ENCODE data around the gene PRR14. TPM values are rescaled to one million over a fixed set of nuclear protein-coding genes. Genes with fewer than 3 reads are reported as not detected.

Gene PRR14
- total RNA-seq (10 to 100 TPM in 1 of 2 donors, 1 to 10 TPM in 1; 6.3 to 19.8 TPM), polyA plus RNA-seq (ENCODE audit: insufficient read length in 2 of 2) (10 to 100 TPM; 60.2 to 65.1 TPM)
- long read RNA-seq, donor 1, partial matches to known transcripts, result 0 of 11 reads
- long read RNA-seq, donor 1, other reads (novel, unspliced or antisense), result 0 of 11 reads
- long read RNA-seq, donor 2, partial matches to known transcripts, result 6 of 9 reads
- long read RNA-seq, donor 2, other reads (novel, unspliced or antisense), result 0 of 9 reads
- long read RNA-seq, donor 3, partial matches to known transcripts, result 6 of 11 reads
- long read RNA-seq, donor 3, other reads (novel, unspliced or antisense), result 0 of 11 reads
- long read RNA-seq, donor 4, partial matches to known transcripts, result 0 of 6 reads
- long read RNA-seq, donor 4, other reads (novel, unspliced or antisense), result 0 of 6 reads

DNA sequence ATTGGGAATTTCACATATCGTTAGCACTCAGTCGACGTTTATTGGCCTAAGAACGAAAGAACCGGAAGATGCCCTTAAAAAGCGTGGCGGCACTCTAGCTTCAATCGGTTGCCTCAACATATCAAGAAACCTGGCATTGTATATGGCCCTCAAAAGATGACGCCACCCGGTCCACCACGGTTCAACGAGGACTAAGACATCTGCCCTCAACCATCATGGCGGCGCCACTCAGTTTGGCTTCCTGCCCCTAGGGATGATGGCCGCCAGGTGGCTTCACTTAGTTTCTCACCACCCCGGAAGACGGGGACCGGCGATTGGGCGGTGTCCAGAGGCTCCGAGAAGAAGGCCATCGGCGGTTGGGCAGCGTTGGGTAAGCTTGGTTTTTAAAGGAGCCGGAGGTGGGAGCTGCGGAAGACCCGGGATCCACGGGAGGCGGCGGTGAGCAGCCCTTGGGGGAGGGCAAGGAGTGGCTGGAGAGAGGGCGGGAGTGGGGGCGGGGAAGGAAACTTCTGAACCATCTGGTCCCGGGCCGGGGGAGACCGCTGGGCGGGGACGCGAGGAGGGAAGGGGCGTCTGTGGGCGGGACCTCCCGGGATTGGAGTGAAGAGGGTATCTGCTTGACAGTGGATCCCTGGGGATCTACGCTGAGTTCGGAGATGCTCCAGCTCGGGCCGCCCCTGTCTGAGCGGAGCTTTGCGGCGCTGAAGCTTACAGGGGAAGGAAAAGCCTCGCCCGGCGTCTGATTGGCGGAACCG is at the start of gene PRR14:
TSS of gene PRR14 (plus strand) at position 592 of the 755 bp plus-strand sequence. CDS start 686 bp downstream, outside the sequence.
- peak; percentile 98 to 100 (median 100) for DNase-seq (ENCODE audit: low read depth in 4 of 6, low spot score in 6 of 6)
- H3K27ac ChIP-seq (ENCODE audit: low read depth, low read length), result peak within 1 kb of the TSS; percentile 94
- no peaks in the 10 kb centered on the region for H3K9me3 ChIP-seq (ENCODE audit: control insufficient read depth, insufficient read depth, low read length)
- peaks cover 27% of the 10 kb centered on the region for H3K4me1 ChIP-seq (ENCODE audit: control insufficient read depth, insufficient read depth, low read length)
- H3K27me3 ChIP-seq (ENCODE audit: control insufficient read depth, insufficient read depth, low read length), result peaks cover 3% of the 10 kb centered on the region
- H3K4me3 ChIP-seq (ENCODE audit: low read depth, low read length), result peak within 1 kb of the TSS; percentile 95
- WGBS (ENCODE audit: insufficient coverage), result under 1% methylated on average over 53 of the region's 53 CpGs
- H3K36me3 ChIP-seq (ENCODE audit: control insufficient read depth, insufficient read depth, low read length), result peaks cover 35% of the 10 kb centered on the region

- Histone ChIP-seq H3K27ac (ENCODE audit: low read depth, low read length) (no peak overlapping the region), H3K4me3 (ENCODE audit: low read depth, low read length) (no peak overlapping the region), H3K4me1 (ENCODE audit: control insufficient read depth, insufficient read depth, low read length) (peaks cover 6% of the 10 kb centered on the region), H3K36me3 (ENCODE audit: control insufficient read depth, insufficient read depth, low read length) (peaks cover 36% of the 10 kb centered on the region), H3K27me3 (ENCODE audit: control insufficient read depth, insufficient read depth, low read length) (no peaks in the 10 kb centered on the region), H3K9me3 (ENCODE audit: control insufficient read depth, insufficient read depth, low read length) (no peaks in the 10 kb centered on the region)
- DNase-seq (ENCODE audit: low read depth in 4 of 6, low spot score in 6 of 6), result no peak
- WGBS (ENCODE audit: insufficient coverage), result 100% methylated on average over 1 of the region's 4 CpGs
Measured at GRCh38 chr16:30601966-30602365, 48.8 kb upstream of the PRR14 start.

DNA sequence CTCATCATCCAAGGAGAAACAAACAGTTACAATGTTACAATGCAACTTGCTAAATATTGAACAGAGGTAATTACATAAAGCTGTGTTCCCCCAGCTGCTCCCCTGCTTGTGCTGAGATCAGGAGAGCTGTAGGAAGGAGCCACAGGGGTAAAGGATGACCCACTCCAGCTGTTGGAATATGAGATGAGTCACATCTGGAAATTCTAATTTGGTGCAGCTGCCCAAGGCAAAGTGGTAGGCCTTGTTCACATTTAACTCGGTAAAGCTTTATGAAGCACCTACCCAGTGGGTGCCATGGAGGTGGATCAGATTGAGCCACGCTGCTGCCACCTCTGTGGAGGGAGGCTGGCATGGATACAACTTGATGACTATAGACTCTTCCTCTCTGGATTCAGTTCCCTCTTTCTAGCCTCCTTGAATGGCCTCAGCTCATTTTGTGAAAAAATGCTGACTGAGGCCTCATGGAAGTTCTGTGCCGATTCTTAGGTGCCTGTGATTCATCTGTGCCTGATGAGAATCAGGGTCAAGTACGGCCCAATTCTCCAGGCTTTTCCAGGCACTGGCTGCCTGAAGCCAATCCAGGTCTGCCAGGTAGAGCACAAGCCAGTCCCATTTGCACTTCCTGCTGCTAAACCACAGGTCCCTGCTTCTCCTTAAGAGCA is 48.0 kb upstream of the PRR14 start:
- no peaks in the 10 kb centered on the region for H3K27me3 ChIP-seq (ENCODE audit: control insufficient read depth, insufficient read depth, low read length)
- H3K27ac ChIP-seq (ENCODE audit: low read depth, low read length), result no peak overlapping the region
- WGBS (ENCODE audit: insufficient coverage), result 75% methylated on average over 3 of the region's 4 CpGs
- DNase-seq (ENCODE audit: low read depth in 4 of 6, low spot score in 6 of 6), result no peak
- peaks cover 6% of the 10 kb centered on the region for H3K4me1 ChIP-seq (ENCODE audit: control insufficient read depth, insufficient read depth, low read length)
- no peak overlapping the region for H3K4me3 ChIP-seq (ENCODE audit: low read depth, low read length)
- no peaks in the 10 kb centered on the region for H3K9me3 ChIP-seq (ENCODE audit: control insufficient read depth, insufficient read depth, low read length)
- peaks cover 44% of the 10 kb centered on the region for H3K36me3 ChIP-seq (ENCODE audit: control insufficient read depth, insufficient read depth, low read length)

GRCh38 chr16:30603945-30604315 is 46.8 kb upstream of the PRR14 start:
- Histone ChIP-seq H3K4me3 (ENCODE audit: low read depth, low read length) (no peak overlapping the region), H3K9me3 (ENCODE audit: control insufficient read depth, insufficient read depth, low read length) (no peaks in the 10 kb centered on the region), H3K27ac (ENCODE audit: low read depth, low read length) (no peak overlapping the region), H3K27me3 (ENCODE audit: control insufficient read depth, insufficient read depth, low read length) (no peaks in the 10 kb centered on the region), H3K4me1 (ENCODE audit: control insufficient read depth, insufficient read depth, low read length) (peaks cover 9% of the 10 kb centered on the region), H3K36me3 (ENCODE audit: control insufficient read depth, insufficient read depth, low read length) (peaks cover 50% of the 10 kb centered on the region)
- no peak for DNase-seq (ENCODE audit: low read depth in 4 of 6, low spot score in 6 of 6)
- 93% methylated on average over 7 of the region's 7 CpGs for WGBS (ENCODE audit: insufficient coverage)

GRCh38 chr16:30604316-30604947 is 46.3 kb upstream of the PRR14 start:
- peaks cover 11% of the 10 kb centered on the region for H3K4me1 ChIP-seq (ENCODE audit: control insufficient read depth, insufficient read depth, low read length)
- WGBS (ENCODE audit: insufficient coverage), result 92% methylated on average over 49 of the region's 49 CpGs
- no peak overlapping the region for H3K27ac ChIP-seq (ENCODE audit: low read depth, low read length)

DNA sequence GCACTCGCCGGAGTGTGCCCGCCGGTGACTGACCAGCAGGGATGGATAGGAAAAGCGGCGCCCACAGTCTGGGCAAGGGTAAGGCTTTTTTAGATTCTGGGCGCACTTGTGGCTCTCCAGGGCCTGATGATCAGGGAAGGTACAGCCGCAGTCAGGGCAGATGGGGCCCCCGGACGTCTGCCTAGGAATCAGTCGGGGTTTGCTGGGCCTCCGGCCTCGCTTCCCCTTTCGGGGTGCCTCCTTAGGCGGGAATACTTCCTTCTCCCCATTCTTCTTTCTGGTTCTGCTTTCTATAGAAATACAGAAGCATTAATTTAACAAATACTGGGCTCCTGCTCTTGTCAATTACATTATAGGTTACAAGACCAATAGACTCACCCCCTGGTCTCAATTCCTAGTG is 45.6 kb upstream of the PRR14 start:
- H3K4me1 ChIP-seq (ENCODE audit: control insufficient read depth, insufficient read depth, low read length), result peaks cover 11% of the 10 kb centered on the region
- peaks cover 50% of the 10 kb centered on the region for H3K36me3 ChIP-seq (ENCODE audit: control insufficient read depth, insufficient read depth, low read length)
- H3K9me3 ChIP-seq (ENCODE audit: control insufficient read depth, insufficient read depth, low read length), result no peaks in the 10 kb centered on the region
- no peak overlapping the region for H3K27ac ChIP-seq (ENCODE audit: low read depth, low read length)
- no peak for DNase-seq (ENCODE audit: low read depth in 4 of 6, low spot score in 6 of 6)
- H3K4me3 ChIP-seq (ENCODE audit: low read depth, low read length), result no peak overlapping the region
- H3K27me3 ChIP-seq (ENCODE audit: control insufficient read depth, insufficient read depth, low read length), result no peaks in the 10 kb centered on the region
- WGBS (ENCODE audit: insufficient coverage), result 94% methylated on average over 12 of the region's 15 CpGs

More at GRCh38 chr16:30604316-30604947, 46.3 kb upstream of the PRR14 start:
- Histone ChIP-seq H3K4me3 (ENCODE audit: low read depth, low read length) (no peak overlapping the region), H3K27me3 (ENCODE audit: control insufficient read depth, insufficient read depth, low read length) (no peaks in the 10 kb centered on the region), H3K36me3 (ENCODE audit: control insufficient read depth, insufficient read depth, low read length) (peaks cover 50% of the 10 kb centered on the region), H3K9me3 (ENCODE audit: control insufficient read depth, insufficient read depth, low read length) (no peaks in the 10 kb centered on the region)
- DNase-seq (ENCODE audit: low read depth in 4 of 6, low spot score in 6 of 6), result no peak

DNA sequence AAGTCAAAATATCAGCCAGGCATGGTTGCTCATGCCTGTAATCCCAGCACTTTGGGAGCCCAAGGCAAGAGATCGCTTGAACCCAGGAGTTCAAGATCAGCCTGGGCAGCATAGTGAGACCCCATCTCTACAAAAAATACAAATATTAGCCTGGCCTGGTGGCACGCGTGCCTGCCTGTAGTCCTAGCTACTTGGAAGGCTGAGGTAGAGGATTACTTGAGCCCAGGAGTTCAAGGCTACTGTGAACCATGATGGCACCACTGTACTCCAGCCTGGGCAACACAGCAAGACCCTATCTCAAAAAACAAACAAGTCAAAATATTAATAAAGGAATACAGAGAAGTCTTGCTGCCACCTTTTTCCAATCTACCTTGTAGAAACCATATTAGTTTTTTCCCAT is 44.8 kb upstream of the PRR14 start:
- no peak overlapping the region for H3K27ac ChIP-seq (ENCODE audit: low read depth, low read length)
- no peak overlapping the region for H3K4me3 ChIP-seq (ENCODE audit: low read depth, low read length)
- H3K9me3 ChIP-seq (ENCODE audit: control insufficient read depth, insufficient read depth, low read length), result no peaks in the 10 kb centered on the region
- 86% methylated on average over 2 of the region's 3 CpGs for WGBS (ENCODE audit: insufficient coverage)
- peaks cover 18% of the 10 kb centered on the region for H3K4me1 ChIP-seq (ENCODE audit: control insufficient read depth, insufficient read depth, low read length)
- no peak for DNase-seq (ENCODE audit: low read depth in 4 of 6, low spot score in 6 of 6)
- peaks cover 50% of the 10 kb centered on the region for H3K36me3 ChIP-seq (ENCODE audit: control insufficient read depth, insufficient read depth, low read length)
- H3K27me3 ChIP-seq (ENCODE audit: control insufficient read depth, insufficient read depth, low read length), result no peaks in the 10 kb centered on the region

DNA sequence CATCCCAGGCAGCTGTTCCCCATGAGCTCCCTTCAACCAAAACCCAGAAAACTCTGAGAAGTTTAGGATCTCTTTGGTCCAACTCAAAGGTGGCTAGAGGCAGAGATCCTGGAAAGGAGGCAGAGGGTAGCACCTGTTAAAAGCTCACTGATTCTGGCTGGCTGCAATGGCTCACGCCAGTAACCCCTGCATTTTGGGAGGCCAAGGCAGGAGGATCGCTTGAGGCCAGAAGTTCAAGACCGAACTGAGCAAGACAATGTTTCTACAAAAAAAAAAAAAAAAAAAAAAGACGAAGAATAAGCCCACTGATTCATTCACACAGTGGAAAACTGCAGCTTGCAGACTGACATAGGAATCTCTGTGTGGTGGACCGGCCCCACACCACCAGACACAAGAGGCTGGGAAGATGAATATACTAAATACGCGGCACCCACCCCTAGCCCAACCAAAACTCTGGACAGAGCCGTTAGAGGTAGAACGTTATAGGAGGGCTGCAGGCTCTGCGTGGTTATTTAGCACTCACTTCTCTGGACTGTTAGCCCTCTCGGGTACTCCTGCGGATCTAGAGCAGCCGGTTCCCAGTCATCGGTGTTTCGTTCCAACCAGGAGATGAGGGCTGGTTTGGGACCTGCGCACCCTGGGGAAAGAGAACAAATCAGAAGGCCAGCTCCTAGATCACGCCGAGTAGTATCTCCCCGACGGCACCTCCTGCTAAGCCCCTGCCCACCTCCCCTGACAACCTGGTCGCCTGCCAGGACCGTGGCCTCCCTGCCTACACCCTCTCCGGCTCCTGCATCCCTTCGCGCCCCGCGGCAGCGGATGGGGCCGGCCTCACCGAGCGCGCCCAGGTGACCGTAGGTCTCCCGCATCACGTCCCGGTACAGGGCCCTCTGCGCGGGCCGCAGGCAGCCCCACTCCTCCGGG is 41.5 kb upstream of the PRR14 start:
- H3K27ac ChIP-seq (ENCODE audit: low read depth, low read length), result peak overlapping the region; percentile 90
- peak in 2 of 6 donors; percentile 66 to 67 for DNase-seq (ENCODE audit: low read depth in 4 of 6, low spot score in 6 of 6)
- WGBS (ENCODE audit: insufficient coverage), result 10% methylated on average over 34 of the region's 40 CpGs

More for the DNA sequence above, 41.5 kb upstream of the PRR14 start:
- Histone ChIP-seq H3K4me3 (ENCODE audit: low read depth, low read length) (peak overlapping the region; percentile 78), H3K36me3 (ENCODE audit: control insufficient read depth, insufficient read depth, low read length) (peaks cover 35% of the 10 kb centered on the region), H3K4me1 (ENCODE audit: control insufficient read depth, insufficient read depth, low read length) (peaks cover 18% of the 10 kb centered on the region), H3K9me3 (ENCODE audit: control insufficient read depth, insufficient read depth, low read length) (no peaks in the 10 kb centered on the region), H3K27me3 (ENCODE audit: control insufficient read depth, insufficient read depth, low read length) (no peaks in the 10 kb centered on the region)

Measured in spinal cord (tissue), 10 donors.